22Rv1 (cell line): ENCODE measurements around the gene RNLS.
A peak's percentile ranks its signal among the peaks of the same experiment; 100 is the strongest.

Experiments used
- H3K27ac ChIP-seq: fragments of 450-650 bp; 2 replicates; pipeline ENCODE4 v1.5.1; 2017
- ZFX ChIP-seq: fragments of 450-650 bp; IDR thresholded peaks from 2 replicates; pipeline ENCODE4 v1.6.1; 2017; ENCODE audit warnings: antibody characterized with exemption, borderline replicate concordance
- TF ChIP-seq, protein P1 (sequence below): fragments of 450-650 bp; IDR thresholded peaks from 2 replicates; pipeline ENCODE4 v1.5.1; 2017; ENCODE audit warnings: mild to moderate bottlenecking

RNLS gene

GRCh38 chr10:88336334-88336733, 246.8 kb downstream of the RNLS start:
- H3K27ac ChIP-seq: no peak overlapping the region
- TF ChIP-seq, protein P1, sequence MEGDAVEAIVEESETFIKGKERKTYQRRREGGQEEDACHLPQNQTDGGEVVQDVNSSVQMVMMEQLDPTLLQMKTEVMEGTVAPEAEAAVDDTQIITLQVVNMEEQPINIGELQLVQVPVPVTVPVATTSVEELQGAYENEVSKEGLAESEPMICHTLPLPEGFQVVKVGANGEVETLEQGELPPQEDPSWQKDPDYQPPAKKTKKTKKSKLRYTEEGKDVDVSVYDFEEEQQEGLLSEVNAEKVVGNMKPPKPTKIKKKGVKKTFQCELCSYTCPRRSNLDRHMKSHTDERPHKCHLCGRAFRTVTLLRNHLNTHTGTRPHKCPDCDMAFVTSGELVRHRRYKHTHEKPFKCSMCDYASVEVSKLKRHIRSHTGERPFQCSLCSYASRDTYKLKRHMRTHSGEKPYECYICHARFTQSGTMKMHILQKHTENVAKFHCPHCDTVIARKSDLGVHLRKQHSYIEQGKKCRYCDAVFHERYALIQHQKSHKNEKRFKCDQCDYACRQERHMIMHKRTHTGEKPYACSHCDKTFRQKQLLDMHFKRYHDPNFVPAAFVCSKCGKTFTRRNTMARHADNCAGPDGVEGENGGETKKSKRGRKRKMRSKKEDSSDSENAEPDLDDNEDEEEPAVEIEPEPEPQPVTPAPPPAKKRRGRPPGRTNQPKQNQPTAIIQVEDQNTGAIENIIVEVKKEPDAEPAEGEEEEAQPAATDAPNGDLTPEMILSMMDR: no peak
- no peak for TF ChIP-seq ZFX

GRCh38 chr10:88333248-88333630, 249.9 kb downstream of the RNLS start:
- TF ChIP-seq, protein P1: no peak
- TF ChIP-seq ZFX: no peak
- no peak overlapping the region for H3K27ac ChIP-seq

GRCh38 chr10:88332503-88333247, 250.4 kb downstream of the RNLS start:
- H3K27ac ChIP-seq: no peak overlapping the region
- TF ChIP-seq, protein P1: no peak
- no peak for TF ChIP-seq ZFX

GRCh38 chr10:88330174-88330573, 252.9 kb downstream of the RNLS start:
- no peak overlapping the region for H3K27ac ChIP-seq
- TF ChIP-seq, protein P1: no peak
- no peak for TF ChIP-seq ZFX

- no peak for TF ChIP-seq ZFX
- TF ChIP-seq, protein P1: no peak
- H3K27ac ChIP-seq: no peak overlapping the region
These were observed 260.6 kb downstream of the RNLS start for GRCh38 chr10:88322324-88323063.

GRCh38 chr10:88319960-88320517, 263.1 kb downstream of the RNLS start:
- no peak for TF ChIP-seq ZFX
- TF ChIP-seq, protein P1: no peak
- no peak overlapping the region for H3K27ac ChIP-seq

GRCh38 chr10:88318803-88319202, 264.3 kb downstream of the RNLS start:
- TF ChIP-seq, protein P1: peak; percentile 48
- no peak for TF ChIP-seq ZFX
- H3K27ac ChIP-seq: no peak overlapping the region
